ENCODE data around the gene DNAH8.

Gene DNAH8

DNA sequence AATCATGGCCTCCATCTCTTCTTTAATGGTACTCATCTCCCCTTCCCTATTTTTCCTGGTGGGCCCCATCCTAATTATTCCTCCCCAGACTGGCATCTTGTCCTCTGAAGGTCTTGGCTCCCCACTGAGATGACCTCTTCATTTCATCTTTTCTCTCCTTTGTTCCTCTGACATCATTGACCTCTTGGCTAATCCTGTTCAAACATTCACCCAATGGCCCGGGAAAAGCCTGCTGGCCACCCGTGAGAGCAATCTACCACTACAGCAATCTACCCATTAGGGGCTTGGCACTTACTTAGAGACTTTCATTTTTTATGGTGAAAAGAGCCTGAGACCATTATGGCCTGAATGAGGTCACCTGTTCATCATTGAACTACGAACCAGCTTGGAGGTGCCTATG is 130.8 kb downstream of the DNAH8 start:
- TF ChIP-seq, protein P1, sequence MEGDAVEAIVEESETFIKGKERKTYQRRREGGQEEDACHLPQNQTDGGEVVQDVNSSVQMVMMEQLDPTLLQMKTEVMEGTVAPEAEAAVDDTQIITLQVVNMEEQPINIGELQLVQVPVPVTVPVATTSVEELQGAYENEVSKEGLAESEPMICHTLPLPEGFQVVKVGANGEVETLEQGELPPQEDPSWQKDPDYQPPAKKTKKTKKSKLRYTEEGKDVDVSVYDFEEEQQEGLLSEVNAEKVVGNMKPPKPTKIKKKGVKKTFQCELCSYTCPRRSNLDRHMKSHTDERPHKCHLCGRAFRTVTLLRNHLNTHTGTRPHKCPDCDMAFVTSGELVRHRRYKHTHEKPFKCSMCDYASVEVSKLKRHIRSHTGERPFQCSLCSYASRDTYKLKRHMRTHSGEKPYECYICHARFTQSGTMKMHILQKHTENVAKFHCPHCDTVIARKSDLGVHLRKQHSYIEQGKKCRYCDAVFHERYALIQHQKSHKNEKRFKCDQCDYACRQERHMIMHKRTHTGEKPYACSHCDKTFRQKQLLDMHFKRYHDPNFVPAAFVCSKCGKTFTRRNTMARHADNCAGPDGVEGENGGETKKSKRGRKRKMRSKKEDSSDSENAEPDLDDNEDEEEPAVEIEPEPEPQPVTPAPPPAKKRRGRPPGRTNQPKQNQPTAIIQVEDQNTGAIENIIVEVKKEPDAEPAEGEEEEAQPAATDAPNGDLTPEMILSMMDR (IDR thresholded peaks at IDR 0.05; ENCODE audit: low read length, missing control alignments): no peak
- H3K4me3 ChIP-seq (replicated peaks; ENCODE audit: low read depth, low read length): no peak overlapping the region
- no peak for DNase-seq (ENCODE audit: low read depth)

DNA sequence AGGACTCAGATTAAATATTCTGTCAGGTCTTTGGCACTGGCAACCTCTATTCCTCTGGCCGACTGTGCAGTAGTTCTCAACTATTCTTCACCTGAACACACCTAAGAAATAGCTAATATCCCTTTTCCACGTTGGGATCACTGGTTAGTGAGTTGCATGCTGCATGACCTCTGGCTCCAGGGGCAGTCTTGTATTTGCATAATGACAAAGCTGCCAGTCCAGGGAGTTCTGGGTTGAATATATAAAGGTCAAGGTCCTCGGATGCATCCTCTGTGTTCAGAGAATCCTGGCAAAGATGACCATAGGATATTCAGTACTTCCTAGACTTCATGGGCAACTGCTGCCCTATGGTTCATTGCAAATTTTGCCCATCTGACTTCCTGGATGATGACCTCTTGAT is 131.2 kb downstream of the DNAH8 start:
- no peak for DNase-seq (ENCODE audit: low read depth)
- TF ChIP-seq, protein P1 (IDR thresholded peaks at IDR 0.05; ENCODE audit: low read length, missing control alignments): no peak
- H3K4me3 ChIP-seq (replicated peaks; ENCODE audit: low read depth, low read length): no peak overlapping the region

DNA sequence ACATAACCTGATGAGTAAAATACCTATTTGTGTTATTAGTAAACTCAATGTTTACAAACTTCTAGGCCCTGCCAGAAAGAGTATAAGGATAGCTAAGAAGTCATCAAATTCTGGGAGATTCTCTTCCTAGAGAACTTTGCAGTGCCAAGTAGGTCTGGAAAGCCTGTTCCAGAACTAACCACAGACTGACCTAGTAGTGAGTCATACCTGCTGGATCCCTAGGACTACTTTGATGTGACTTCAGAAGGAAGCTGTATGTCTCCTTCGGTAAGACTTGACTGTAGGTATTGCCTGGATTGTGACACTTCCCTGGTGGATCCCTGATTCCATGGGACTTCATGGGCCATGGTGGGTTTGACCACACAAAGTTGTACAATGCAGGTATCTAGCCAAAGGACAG is 131.7 kb downstream of the DNAH8 start:
- peak; percentile 1 for DNase-seq (ENCODE audit: low read depth)
- TF ChIP-seq, protein P1 (IDR thresholded peaks at IDR 0.05; ENCODE audit: low read length, missing control alignments): no peak

GRCh38 chr6:38847497-38847896 is 132.4 kb downstream of the DNAH8 start:
- H3K4me3 ChIP-seq (replicated peaks; ENCODE audit: low read depth, low read length): no peak overlapping the region
- DNase-seq (ENCODE audit: low read depth): no peak
- TF ChIP-seq, protein P1 (IDR thresholded peaks at IDR 0.05; ENCODE audit: low read length, missing control alignments): no peak

More for the DNA sequence above, 131.7 kb downstream of the DNAH8 start:
- no peak overlapping the region for H3K4me3 ChIP-seq (replicated peaks; ENCODE audit: low read depth, low read length)

DNA sequence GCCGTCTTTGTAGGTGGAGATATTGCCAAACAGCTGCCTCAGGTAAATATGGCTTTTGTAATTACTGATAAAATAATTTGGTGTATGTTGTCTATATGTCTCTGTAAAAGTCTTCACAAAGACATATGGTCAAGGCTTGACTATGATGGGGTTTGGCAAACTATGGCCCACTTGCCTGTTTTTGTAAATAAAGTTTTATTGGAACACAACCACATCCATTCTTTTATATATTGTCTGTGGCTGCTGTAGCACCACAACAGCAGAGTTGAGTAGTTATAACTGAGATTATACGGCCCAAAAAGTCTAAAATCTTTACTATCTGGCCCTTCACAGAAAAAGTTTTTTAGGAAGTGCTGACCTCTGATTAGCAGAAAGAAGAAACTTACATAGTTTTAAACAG is 133.6 kb downstream of the DNAH8 start:
- no peak overlapping the region for H3K4me3 ChIP-seq (replicated peaks; ENCODE audit: low read depth, low read length)
- TF ChIP-seq, protein P1 (IDR thresholded peaks at IDR 0.05; ENCODE audit: low read length, missing control alignments): no peak
- no peak for DNase-seq (ENCODE audit: low read depth)

DNA sequence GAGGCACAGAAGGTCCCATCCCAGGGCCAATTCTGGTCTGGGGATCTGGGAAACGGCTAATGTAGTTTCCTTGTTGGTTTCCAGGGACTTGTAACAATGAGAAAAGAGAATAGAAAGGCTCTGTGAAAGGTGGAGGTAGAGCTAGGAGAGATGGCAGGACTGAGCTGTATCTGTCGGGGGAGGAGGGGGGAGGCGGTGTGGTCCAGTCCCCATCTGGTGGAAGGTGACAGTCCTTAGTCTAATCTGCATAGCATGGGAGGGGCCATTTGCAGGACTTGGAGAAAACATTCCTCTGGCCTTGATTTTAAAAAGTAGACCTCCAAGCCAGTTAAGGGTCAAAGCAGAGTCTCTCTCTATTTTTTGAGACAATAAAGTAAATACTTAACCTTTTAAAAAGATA is 137.1 kb downstream of the DNAH8 start:
- TF ChIP-seq, protein P1 (IDR thresholded peaks at IDR 0.05; ENCODE audit: low read length, missing control alignments): no peak
- no peak overlapping the region for H3K4me3 ChIP-seq (replicated peaks; ENCODE audit: low read depth, low read length)
- no peak for DNase-seq (ENCODE audit: low read depth)

DNA sequence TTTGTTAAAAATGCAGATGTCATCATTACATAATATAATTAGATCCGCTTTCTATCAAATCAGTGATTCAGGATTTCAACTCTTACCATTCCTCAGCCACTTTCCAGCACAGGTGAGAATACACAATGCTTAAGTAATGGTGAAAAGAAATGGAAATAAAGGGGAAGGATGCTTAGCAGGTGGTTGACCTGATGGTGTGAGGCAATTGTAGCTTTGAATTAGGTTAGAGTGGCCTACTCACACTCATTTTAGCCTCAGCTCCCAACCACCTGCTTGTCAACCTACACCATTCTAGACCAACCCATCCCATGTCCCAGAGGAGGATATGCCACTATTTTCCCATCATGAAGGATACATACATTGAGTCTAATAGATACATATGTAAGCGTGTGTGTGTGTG is 138.1 kb downstream of the DNAH8 start:
- H3K4me3 ChIP-seq (replicated peaks; ENCODE audit: low read depth, low read length): no peak overlapping the region
- TF ChIP-seq, protein P1 (IDR thresholded peaks at IDR 0.05; ENCODE audit: low read length, missing control alignments): no peak
- no peak for DNase-seq (ENCODE audit: low read depth)
